CD14-positive monocyte (primary cell): ENCODE measurements around the gene THNSL1. TPM values are rescaled to one million over a fixed set of nuclear protein-coding genes. Genes with fewer than 3 reads are reported as not detected.

Experiments
- DNase-seq, 3 donors: peaks; one replicate each; pipeline ENCODE4 v3.0.0-alpha.2; 2011 to 2022
- H2AFZ ChIP-seq: 2 replicates; pipeline ENCODE4 v1.6.0; 2012; ENCODE audit warnings: mild to moderate bottlenecking, low read depth, low read length, inconsistent platforms; ENCODE audit not compliant: insufficient read depth, poor library complexity, severe bottlenecking
- H3K27ac ChIP-seq, 2 donors: 1 replicate in 1 of 2; 2 replicates in 1 of 2; pipeline ENCODE4 v1.5.1; 2012 to 2013; ENCODE audit warnings: low read length in 2 of 2, control low read depth in 1 of 2, inconsistent platforms in 1 of 2, low read depth in 1 of 2, mild to moderate bottlenecking in 1 of 2
- H3K27me3 ChIP-seq, 2 donors: one replicate each; pipeline versions ENCODE4 v1.6.0 to v1.6.1; 2011 to 2013; ENCODE audit warnings: low read length in 2 of 2; ENCODE audit not compliant: control insufficient read depth in 2 of 2, insufficient read depth in 2 of 2
- H3K36me3 ChIP-seq, 2 donors: replicated peaks in 1 of 2; 1 replicate in 1 of 2; 2 replicates in 1 of 2; pipeline versions ENCODE4 v1.5.1 to v1.6.1; 2012 to 2013; ENCODE audit warnings: low read length in 2 of 2, control low read depth in 1 of 2, inconsistent platforms in 1 of 2, mild to moderate bottlenecking in 1 of 2; ENCODE audit not compliant: insufficient read depth in 2 of 2, control insufficient read depth in 1 of 2
- H3K4me1 ChIP-seq, 2 donors: 1 replicate in 1 of 2; 2 replicates in 1 of 2; pipeline versions ENCODE4 v1.5.1 to v1.6.1; 2012 to 2013; ENCODE audit warnings: low read length in 2 of 2, control low read depth in 1 of 2, inconsistent platforms in 1 of 2, mild to moderate bottlenecking in 1 of 2, moderate library complexity in 1 of 2; ENCODE audit not compliant: insufficient read depth in 2 of 2, control insufficient read depth in 1 of 2
- H3K4me2 ChIP-seq: replicated peaks from 2 replicates; pipeline ENCODE3; 2012; ENCODE audit warnings: low read length, moderate library complexity, mild to moderate bottlenecking; ENCODE audit not compliant: poor library complexity, severe bottlenecking; ENCODE audit errors: extremely low read depth
- H3K4me3 ChIP-seq, 3 experiments: fragments of 200-600 bp in 1 of 3; sonication (generic) in 1 of 3; replicated peaks in 1 of 3; 1 replicate in 2 of 3; 2 replicates in 1 of 3; pipeline ENCODE4 v1.5.1; 2011 to 2013; ENCODE audit warnings: low read length in 3 of 3, mild to moderate bottlenecking in 3 of 3, control low read depth in 2 of 3, low read depth in 2 of 3, inconsistent platforms in 1 of 3, moderate library complexity in 1 of 3
- H3K79me2 ChIP-seq: 2 replicates; pipeline ENCODE4 v1.6.0; 2012; ENCODE audit warnings: mild to moderate bottlenecking, control low read depth, inconsistent platforms, low read length, moderate library complexity; ENCODE audit not compliant: insufficient read depth
- H3K9ac ChIP-seq: 2 replicates; pipeline ENCODE4 v1.6.0; 2017; ENCODE audit warnings: low read length, mild to moderate bottlenecking; ENCODE audit not compliant: insufficient read depth, poor library complexity, severe bottlenecking
- H3K9me3 ChIP-seq, 2 donors: replicated peaks in 1 of 2; 1 replicate in 1 of 2; 2 replicates in 1 of 2; pipeline versions ENCODE4 v1.5.1 to v1.6.1; 2012 to 2013; ENCODE audit warnings: low read length in 2 of 2, control low read depth in 1 of 2; ENCODE audit not compliant: control insufficient read depth in 1 of 2, insufficient read depth in 1 of 2
- H4K20me1 ChIP-seq: 2 replicates; pipeline ENCODE4 v1.6.0; 2012; ENCODE audit warnings: mild to moderate bottlenecking, low read length, control low read depth, moderate library complexity; ENCODE audit not compliant: insufficient read depth
- H3K27ac Mint-ChIP-seq, 7 donors: one replicate each; pipeline ENCODE4 v1.8.0; 2020; ENCODE audit warnings: mild to moderate bottlenecking in 7 of 7, mixed read lengths in 7 of 7, moderate library complexity in 6 of 7, inconsistent platforms in 2 of 7
- H3K27me3 Mint-ChIP-seq, 3 donors: one replicate each; pipeline ENCODE4 v1.8.0; 2021 to 2022; ENCODE audit warnings: low read depth in 3 of 3, mild to moderate bottlenecking in 3 of 3, mixed read lengths in 3 of 3, moderate library complexity in 3 of 3, inconsistent platforms in 1 of 3
- H3K36me3 Mint-ChIP-seq, 2 donors: one replicate each; pipeline ENCODE4 v1.8.0; 2020; ENCODE audit warnings: mixed read lengths in 2 of 2, inconsistent platforms in 1 of 2, mild to moderate bottlenecking in 1 of 2
- H3K4me1 Mint-ChIP-seq: one replicate; pipeline ENCODE4 v1.8.0; 2020; ENCODE audit warnings: mild to moderate bottlenecking, mixed read lengths
- H3K4me3 Mint-ChIP-seq, 2 donors: one replicate each; pipeline ENCODE4 v1.8.0; 2020; ENCODE audit warnings: mild to moderate bottlenecking in 2 of 2, mixed read lengths in 2 of 2, moderate library complexity in 1 of 2
- H3K9me3 Mint-ChIP-seq, 7 donors: one replicate each; pipeline ENCODE4 v1.8.0; 2020 to 2022; ENCODE audit warnings: mixed read lengths in 7 of 7, mild to moderate bottlenecking in 6 of 7, moderate library complexity in 6 of 7, inconsistent platforms in 2 of 7
- WGBS: methylation state at CpG from one replicate; pipeline ENCODE4 v1.1.5; 2013; ENCODE audit warnings: missing lambda C conversion rate; ENCODE audit not compliant: insufficient coverage; 5-methylcytosine and 5-hydroxymethylcytosine counted together
- intact Hi-C, 2 donors: fragments of 100-400 bp; cut with micrococcal nuclease; formaldehyde crosslinking; loops; one replicate each; pipeline versions ENCODE4 v1.15.0 to v1.15.1; 2023
- polyA plus RNA-seq, 3 donors: library from polyadenylated mRNA; depleted of rRNA in 1 of 3; unstranded in 2 of 3; stranded (reverse) in 1 of 3; fragments of 300-500 nt in 2 of 3; fragments of >200 nt in 1 of 3; fragmentation: Illumina TruSeq in 2 of 3; gene quantifications; 1 replicate in 2 of 3; 2 replicates in 1 of 3; pipeline ENCODE4 v1.2.3, GENCODE V29; 2012 to 2021
- TF ChIP-seq, protein P1 (sequence below): fragments of 200-600 bp; IDR thresholded peaks from one replicate; pipeline ENCODE4 v1.8.0; 2022; ENCODE audit warnings: antibody characterized with exemption, mild to moderate bottlenecking

Gene THNSL1
- polyA plus RNA-seq, 3 donors, result 0.03 to 0.13 TPM; not detected in 1

DNA sequence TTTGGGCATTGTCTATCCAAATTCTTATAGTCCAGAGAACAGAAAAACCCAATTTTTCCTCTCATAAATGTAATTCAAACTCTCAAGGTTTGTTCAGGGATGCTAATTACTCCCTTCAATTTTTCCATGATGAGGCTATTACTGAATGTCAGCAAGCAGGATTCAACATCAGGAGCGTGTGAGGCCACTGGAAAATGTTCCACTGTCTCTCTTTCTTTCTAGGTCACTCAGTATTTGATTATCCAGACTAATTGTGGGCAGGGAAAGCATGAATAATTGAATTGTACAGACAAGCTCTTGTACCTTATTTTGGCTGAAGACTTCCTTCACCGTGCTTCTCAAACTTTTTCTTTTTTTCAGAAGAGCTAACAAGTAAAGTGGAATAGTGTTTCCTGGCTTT, 30.7 kb downstream of the THNSL1 start:
- Mint-ChIP-seq H3K4me1 (no peaks in the 10 kb centered on the region), H3K9me3 (peaks cover 0 to 5% (median 2%) of the 10 kb centered on the region in 7 donors), H3K27ac (no peak overlapping the region), H3K27me3 (peaks cover 0 to 6% (median 1%) of the 10 kb centered on the region in 3 donors), H3K36me3 (no peaks in the 10 kb centered on the region), H3K4me3 (no peak overlapping the region)
- Histone ChIP-seq H2AFZ (no peak overlapping the region), H3K36me3 (no peaks in the 10 kb centered on the region), H3K9ac (no peak overlapping the region), H3K4me1 (no peaks in the 10 kb centered on the region), H3K79me2 (no peaks in the 10 kb centered on the region), H3K4me2 (no peak overlapping the region), H3K9me3 (no peaks in the 10 kb centered on the region), H4K20me1 (no peaks in the 10 kb centered on the region), H3K27ac (no peak overlapping the region), H3K4me3 (no peak overlapping the region), H3K27me3 (peaks cover 0 to 3% of the 10 kb centered on the region in 2 donors)
- TF ChIP-seq, protein P1, sequence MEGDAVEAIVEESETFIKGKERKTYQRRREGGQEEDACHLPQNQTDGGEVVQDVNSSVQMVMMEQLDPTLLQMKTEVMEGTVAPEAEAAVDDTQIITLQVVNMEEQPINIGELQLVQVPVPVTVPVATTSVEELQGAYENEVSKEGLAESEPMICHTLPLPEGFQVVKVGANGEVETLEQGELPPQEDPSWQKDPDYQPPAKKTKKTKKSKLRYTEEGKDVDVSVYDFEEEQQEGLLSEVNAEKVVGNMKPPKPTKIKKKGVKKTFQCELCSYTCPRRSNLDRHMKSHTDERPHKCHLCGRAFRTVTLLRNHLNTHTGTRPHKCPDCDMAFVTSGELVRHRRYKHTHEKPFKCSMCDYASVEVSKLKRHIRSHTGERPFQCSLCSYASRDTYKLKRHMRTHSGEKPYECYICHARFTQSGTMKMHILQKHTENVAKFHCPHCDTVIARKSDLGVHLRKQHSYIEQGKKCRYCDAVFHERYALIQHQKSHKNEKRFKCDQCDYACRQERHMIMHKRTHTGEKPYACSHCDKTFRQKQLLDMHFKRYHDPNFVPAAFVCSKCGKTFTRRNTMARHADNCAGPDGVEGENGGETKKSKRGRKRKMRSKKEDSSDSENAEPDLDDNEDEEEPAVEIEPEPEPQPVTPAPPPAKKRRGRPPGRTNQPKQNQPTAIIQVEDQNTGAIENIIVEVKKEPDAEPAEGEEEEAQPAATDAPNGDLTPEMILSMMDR, result no peak
- WGBS, result no CpG with 5 or more reads among the region's 2 CpGs
- intact Hi-C loops, result no loop called here
- no peak for DNase-seq

DNA sequence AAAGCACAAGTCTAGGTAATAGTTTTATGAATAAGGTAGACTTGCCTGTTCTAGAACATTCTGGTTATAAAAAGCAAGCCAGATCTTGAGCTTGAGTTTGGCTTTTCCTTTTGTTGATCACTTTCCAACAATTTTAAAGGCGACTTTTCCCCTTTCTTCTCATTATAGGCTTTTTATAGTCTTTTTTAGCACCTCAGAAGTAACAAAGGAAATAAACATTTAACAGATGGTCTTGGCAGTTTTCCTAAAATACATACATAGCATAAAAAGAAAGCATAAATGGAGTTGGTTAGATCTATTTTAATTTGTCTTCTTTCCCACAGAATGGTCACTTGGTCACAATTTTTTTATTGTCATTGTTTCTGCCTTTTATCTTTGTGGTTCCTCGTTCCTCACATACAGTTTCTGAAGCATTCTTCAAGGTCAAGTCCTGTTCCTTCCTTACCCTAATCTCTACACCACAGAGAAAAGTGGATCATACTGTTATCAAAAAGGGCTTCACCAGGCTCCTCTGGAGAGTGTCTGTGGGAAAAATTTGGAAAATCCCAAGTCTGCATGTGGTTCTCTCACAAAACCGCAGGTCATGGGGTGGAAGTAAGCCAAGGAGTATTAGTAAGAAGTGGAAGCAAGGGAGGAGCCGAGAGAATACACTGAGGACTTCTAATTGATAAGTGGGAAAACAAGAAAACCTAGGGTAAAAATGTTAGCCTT, 31.3 kb downstream of the THNSL1 start:
- H3K4me3 Mint-ChIP-seq, result no peak overlapping the region
- no peak overlapping the region for H2AFZ ChIP-seq
- H3K27me3 Mint-ChIP-seq, result peaks cover 0 to 6% (median 1%) of the 10 kb centered on the region in 3 donors
- no peaks in the 10 kb centered on the region for H3K4me1 ChIP-seq
- H3K4me3 ChIP-seq, result no peak overlapping the region
- H3K4me1 Mint-ChIP-seq, result no peaks in the 10 kb centered on the region
- H4K20me1 ChIP-seq, result no peaks in the 10 kb centered on the region
- H3K27ac ChIP-seq, result no peak overlapping the region
- no peaks in the 10 kb centered on the region for H3K9me3 ChIP-seq
- no peaks in the 10 kb centered on the region for H3K36me3 Mint-ChIP-seq
- intact Hi-C loops, result no loop called here
- 53% methylated on average over 2 of the region's 4 CpGs for WGBS
- H3K36me3 ChIP-seq, result no peaks in the 10 kb centered on the region
- no peak overlapping the region for H3K9ac ChIP-seq
- peaks cover 0 to 5% (median 2%) of the 10 kb centered on the region in 7 donors for H3K9me3 Mint-ChIP-seq
- H3K4me2 ChIP-seq, result no peak overlapping the region
- H3K27me3 ChIP-seq, result peaks cover 0 to 3% of the 10 kb centered on the region in 2 donors
- H3K79me2 ChIP-seq, result no peaks in the 10 kb centered on the region
- H3K27ac Mint-ChIP-seq, result no peak overlapping the region
- TF ChIP-seq, protein P1, result no peak
- no peak for DNase-seq
